Activated CD8-positive, alpha-beta memory T cell treated with anti-CD3 and anti-CD28 coated beads, Interleukin-2, amount 50 U/mL, for 1 hour (primary cell): ENCODE results near the gene ARHGEF38.
"Not testable (repeated sequence)": the region's sequence is repeated elsewhere in the genome, so short reads cannot be mapped to it uniquely, and the experiment has no call there.

Experiments used
- DNase-seq: peaks from one replicate; pipeline ENCODE4 v3.0.0-alpha.2; 2020; ENCODE audit errors: extremely low read depth

ARHGEF38 gene

GRCh38 chr4:105560421-105560848 is 8.0 kb downstream of the ARHGEF38 start:
- no peak for DNase-seq

DNA sequence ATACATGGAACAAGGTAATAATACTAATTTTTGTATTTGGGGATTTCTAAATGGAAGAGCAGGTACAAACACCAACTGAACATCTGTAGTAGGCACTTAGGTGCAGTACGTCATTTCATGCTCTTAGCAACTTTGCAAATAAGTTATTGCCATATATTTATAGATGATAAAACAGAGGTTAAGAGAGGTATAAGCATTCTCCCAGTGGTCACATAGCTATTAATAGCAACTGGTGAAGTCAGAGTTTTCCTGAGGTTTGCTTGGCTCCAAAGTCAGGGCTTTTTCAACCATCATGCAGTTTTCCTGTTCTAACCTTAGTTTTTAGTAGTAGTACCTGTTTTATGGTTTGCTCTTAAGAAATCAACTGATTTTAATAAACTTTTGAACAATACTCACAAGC is 10.9 kb downstream of the ARHGEF38 start:
- DNase-seq: no peak

DNA sequence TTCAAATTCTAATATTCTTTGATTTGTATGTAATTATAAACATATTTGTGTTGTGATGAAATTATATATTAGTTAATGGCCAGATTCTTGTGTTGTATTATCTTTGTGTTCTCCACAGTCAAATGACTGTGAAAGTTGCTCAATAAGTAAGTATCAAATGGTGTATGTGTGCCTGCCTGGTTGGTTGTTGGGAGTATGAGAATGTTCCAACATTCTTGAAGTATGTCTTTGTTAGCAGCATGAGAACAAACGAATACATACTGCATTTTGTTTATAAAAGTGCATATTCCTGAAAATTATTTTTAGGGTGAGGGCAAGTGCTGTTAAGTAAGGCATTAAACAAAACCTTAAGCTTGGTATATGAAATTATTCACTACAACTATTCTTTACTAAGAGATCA is 16.2 kb downstream of the ARHGEF38 start:
- no peak for DNase-seq

- no peak for DNase-seq
Measured at GRCh38 chr4:105569057-105569865, 16.8 kb downstream of the ARHGEF38 start.

- no peak for DNase-seq
Measured at GRCh38 chr4:105569866-105570236, 17.4 kb downstream of the ARHGEF38 start.

GRCh38 chr4:105572296-105572695 is 19.9 kb downstream of the ARHGEF38 start:
- no peak for DNase-seq

DNA sequence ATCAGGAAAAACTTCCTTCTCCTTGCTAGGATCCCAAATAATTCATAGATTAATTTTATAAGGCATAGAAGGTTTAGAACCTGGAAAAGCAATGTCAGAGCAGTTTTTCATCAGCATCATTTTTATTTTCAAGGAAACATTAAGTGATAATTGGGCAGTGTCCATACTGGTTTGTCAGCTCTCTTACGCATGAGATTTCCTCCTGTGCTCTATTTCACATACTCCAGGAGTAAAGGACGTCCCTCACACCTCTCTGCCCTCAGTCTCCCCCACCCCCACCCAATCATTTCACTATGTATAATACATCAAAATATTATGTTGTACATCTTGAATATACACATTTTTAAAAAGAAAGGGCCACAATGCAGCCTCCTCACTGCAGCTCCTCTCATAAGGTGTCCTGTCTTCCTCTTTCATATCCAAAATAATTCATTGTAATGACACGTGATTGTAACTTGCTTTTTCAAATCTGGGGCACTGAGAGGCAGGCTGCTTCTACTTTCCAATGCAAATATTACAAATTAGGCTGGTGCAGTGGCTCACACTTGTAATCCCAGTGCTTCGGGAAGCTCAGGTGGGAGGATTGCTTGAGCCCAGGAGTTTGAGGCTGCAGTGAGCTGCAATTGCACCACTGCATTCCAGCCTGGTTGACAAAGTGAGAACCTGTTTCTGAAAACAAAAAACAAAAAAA is 34.4 kb downstream of the ARHGEF38 start:
- DNase-seq: no peak

- no peak for DNase-seq
Measured at GRCh38 chr4:105587841-105588240, 35.4 kb downstream of the ARHGEF38 start.

- no peak for DNase-seq
Measured at GRCh38 chr4:105588252-105588651, 35.8 kb downstream of the ARHGEF38 start.

GRCh38 chr4:105591573-105591972 is 39.2 kb downstream of the ARHGEF38 start:
- no peak for DNase-seq

DNA sequence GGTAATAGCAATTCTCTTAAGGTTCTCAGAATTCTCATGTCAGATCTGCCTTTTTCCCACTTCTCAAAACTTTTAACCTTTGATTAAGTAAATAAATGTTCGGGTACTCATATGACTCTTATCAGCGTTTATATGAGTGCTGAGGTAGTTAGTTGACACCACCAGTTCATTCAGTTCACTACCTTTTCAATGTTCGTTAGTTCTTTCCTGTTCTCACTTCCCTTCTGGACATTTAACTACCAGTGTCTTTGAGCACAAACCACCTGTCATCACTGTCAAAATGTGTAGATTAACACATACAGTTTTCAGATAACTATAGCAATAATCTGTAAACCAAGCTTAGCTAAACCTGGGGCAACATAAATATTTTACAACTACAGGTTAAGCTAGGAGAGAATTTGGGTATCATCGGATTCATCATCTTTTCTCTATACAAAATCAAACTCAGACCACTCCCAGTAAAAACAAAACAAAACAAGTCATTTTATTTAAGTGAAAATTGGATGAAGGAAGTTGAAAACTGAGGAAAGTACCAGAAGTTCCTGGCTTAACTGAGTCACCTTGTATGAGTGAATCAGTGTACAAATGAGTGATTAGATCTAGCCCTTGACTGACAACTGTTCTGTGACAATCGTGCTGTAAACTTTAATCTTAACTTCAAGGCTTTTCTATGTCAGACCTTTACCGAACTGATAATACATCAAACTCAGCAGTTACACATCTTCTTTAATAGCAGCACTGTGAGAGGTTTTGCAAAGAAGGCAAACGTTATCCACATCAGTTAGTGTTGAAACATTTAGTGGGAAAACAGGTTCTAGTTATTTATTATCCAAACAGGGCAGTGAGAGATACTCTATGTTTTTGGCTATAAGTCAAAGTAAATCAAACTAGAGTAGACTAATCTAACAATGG is 41.9 kb downstream of the ARHGEF38 start:
- DNase-seq: no peak

GRCh38 chr4:105596684-105597083 is 44.3 kb downstream of the ARHGEF38 start:
- no peak for DNase-seq

DNA sequence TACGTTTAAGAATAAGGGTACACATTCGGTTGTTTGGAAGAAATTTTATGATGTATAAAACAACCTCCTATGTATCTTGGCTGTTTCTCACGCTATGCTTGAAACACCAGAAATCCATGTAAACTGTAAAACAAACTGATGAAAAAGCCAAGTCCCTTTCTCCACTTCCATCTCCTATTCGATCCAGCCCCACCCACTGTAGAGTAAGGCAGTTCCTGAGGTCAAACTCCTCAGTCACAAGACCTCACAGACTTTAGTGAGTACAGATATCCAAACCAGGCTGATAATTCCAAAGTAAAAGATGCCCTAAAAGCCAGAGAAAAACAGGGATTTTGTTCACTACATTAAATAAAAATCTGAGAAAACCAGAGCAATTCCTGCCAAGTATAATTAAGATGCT is 45.6 kb downstream of the ARHGEF38 start:
- DNase-seq: no peak

- no peak for DNase-seq
Measured at GRCh38 chr4:105598787-105599186, 46.4 kb downstream of the ARHGEF38 start.

DNA sequence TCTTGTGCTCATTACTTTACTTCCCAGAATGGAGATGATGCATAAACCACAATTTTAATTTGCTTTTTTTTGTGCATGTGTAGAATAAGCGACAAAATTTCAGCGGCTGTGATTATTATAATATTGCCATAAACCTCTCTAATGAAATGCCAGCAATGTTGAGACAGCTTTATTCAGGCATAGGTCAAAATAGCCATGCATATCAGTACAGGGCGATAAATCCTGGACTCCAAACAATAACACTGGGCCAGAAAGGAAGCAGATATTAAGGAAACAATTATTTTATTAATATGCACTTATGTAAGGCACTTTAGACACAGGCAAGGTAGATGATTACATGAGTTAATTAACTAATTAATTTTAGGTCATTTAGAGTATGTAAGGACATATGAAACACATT is 47.1 kb downstream of the ARHGEF38 start:
- DNase-seq: no peak

DNA sequence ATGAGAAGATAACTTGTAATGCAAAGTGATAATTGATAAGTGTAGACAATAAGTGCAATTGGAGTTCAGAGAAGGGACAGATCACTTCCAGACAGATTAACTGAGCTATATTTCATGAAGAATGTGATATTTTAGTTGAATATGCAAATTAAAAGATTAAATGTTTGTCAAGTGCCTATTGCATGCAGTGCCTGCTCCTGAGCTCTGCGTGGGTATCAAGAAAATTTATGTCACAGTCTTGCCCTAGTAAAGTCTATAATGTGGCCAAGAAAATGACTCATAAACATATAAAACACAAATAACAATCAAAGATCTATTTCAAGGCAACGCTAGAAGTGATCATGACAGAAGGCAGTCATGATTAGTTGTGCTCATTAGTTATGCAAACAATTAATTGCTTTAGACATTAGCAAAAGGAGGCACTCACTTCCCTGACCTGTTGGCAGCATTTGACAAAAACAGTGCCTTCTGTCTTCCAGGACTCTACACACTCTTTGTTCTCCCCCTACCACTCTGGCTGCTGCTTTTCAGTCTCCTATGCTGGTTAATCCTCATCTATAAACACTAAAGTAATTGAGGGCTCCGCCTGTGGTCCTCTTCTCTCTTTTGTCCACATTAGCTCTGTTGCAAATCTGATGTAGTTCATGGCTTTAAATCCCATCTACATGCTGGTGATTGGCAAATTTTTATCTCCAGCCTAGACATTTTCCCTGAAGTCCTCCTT is 47.7 kb downstream of the ARHGEF38 start:
- DNase-seq: no peak

DNA sequence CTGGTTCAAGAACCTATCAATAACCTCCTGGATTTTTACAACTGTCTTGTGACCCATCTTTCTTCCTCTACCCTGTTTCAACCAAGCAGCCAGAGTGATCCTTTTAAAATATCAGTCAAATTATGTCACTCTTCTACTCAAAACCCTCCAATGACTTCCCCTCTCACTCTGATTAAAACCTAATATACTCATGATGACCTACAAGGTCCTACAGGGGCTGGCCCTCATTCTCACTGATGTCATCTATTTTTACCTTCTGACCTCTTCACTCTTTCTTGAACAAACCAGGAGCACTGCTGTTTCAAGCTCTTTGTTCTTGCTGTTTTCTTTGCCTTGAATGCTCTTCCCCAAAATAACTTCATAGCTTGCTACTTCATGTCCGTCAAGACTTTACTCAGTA is 48.5 kb downstream of the ARHGEF38 start:
- no peak for DNase-seq

DNA sequence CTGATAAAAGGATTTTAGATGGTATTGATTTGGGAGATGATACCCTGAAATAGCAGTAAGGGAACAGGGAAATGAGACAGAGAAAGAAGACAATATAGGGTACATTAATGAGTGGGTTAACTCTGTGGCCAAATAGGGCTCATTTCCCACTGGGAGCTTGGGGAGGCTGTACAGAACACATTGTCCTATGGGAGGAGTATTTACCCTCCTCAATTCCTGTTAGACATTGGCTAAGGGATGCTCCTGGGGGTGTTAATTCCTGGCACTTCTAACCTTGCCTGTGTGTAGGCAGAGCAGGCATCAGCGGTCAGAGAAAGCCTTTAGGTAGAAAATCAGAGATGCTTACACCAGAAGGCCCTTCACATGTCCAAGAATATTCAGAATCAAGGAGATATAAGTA is 49.0 kb downstream of the ARHGEF38 start:
- DNase-seq: no peak

- no peak for DNase-seq
Measured at GRCh38 chr4:105603158-105603557, 50.7 kb downstream of the ARHGEF38 start.

DNA sequence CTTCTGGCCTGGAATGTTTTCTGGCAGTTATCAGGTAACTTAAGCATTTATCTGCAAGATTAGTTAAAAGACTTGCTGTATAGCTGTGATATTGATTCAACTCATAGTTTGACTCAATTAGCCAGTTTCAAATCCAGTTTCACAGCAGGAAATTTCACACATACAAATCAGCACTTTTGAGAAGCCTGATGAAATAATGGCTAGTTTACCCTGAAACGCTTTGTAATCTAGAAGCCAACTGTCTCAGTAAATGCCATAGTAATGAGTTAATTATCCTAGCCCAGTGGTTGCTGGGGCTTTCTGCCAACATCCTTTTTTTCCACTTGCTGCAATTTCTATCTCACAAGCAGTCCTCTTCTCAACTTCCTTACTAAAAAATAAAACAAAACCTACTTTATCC is 53.1 kb downstream of the ARHGEF38 start:
- no peak for DNase-seq

DNA sequence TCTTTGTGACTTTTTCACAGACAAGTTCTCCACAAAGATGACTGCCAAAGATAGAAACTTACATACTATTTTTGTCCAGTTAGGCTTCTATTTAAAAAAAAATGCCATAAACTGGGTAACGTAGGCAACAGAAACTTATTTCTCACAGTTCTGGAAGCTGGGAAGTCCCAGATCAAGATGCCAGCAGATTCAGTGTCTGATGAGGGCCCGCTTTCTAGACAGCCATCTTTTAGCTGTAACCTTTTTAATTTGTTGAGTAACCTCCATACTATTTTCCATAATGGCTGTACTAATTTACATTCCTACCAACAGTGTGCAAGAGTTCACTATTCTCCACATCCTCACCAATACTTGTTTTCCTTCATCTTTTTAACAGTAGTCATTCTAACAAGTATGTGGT is 55.5 kb downstream of the ARHGEF38 start:
- no peak for DNase-seq

- not testable (repeated sequence) for DNase-seq
Measured at GRCh38 chr4:105609819-105610218, 57.4 kb downstream of the ARHGEF38 start.
